ENCODE data around the gene P3H1.

P3H1 gene

DNA sequence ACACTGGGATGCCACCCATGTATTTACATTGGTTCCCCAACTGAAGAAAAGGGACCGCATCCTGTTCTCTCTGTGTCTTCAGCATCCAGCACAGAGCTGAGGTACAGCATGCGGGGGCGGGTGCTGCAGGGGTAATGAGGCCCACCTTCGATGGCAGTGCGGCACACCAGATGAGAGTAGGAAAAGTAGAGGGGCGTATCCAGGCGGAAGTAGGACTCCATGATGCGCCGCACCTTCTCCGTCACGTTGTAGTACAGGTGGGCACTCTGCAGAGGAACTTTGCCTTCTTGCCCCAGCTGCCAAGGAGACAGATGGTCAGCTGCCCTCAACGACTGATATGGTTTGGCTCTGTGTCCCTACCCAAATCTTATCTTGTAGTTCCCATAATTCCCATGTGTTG lies 16.8 kb downstream of the P3H1 start:
- no peak for DNase-seq (ENCODE audit: low read depth)
- H3K4me3 ChIP-seq (ENCODE audit: low read length): no peak overlapping the region
- TF ChIP-seq, protein P1, sequence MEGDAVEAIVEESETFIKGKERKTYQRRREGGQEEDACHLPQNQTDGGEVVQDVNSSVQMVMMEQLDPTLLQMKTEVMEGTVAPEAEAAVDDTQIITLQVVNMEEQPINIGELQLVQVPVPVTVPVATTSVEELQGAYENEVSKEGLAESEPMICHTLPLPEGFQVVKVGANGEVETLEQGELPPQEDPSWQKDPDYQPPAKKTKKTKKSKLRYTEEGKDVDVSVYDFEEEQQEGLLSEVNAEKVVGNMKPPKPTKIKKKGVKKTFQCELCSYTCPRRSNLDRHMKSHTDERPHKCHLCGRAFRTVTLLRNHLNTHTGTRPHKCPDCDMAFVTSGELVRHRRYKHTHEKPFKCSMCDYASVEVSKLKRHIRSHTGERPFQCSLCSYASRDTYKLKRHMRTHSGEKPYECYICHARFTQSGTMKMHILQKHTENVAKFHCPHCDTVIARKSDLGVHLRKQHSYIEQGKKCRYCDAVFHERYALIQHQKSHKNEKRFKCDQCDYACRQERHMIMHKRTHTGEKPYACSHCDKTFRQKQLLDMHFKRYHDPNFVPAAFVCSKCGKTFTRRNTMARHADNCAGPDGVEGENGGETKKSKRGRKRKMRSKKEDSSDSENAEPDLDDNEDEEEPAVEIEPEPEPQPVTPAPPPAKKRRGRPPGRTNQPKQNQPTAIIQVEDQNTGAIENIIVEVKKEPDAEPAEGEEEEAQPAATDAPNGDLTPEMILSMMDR (conservative IDR thresholded peaks at IDR 0.05; ENCODE audit: low read length): no peak

DNA sequence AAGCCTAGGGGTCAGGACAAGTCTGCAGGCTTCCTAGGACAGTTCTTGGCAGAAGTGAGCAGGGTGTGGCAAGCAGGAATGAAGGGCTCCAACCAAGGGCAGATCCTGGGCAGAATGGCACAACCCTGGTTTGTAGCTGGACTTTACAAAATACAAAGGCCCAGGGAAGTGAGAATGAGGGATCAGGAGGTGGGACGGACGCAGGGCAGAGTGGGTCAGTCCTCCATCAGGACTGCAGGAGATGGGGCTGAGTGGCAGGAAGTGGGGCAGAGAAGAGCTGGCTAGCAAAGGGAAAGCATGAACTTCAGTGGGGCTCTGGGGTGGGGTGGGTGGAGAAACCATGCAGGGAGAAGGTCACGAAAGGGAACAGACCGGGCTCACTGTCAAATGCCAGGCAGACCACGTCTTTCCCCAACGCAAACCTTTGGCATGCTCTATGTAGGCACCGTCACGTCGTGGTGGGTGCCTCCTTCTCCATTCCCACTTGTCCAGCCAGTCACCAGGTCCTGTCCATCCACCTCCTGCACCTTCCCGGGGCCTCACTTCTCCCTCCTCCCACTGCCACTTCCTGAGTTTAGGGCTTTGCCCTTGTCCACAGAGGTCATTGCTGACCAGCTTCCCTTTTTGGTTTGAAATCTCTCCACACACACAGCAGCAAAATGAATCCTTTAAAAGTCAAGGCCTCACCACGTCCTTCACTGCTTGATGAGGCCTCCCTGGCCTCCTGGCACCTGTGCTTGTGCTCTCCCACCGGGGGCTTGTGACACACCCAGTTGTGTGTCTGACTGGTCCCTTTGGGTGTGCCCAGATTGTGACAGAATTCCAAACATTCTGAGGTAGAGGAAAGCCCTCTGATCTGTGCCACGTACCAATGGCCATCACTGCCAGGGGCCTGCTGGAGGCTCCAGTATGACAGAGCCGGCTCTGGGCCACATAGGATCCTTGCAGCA lies 18.1 kb downstream of the P3H1 start:
- DNase-seq (ENCODE audit: low read depth): no peak
- TF ChIP-seq, protein P1 (conservative IDR thresholded peaks at IDR 0.05; ENCODE audit: low read length): no peak
- H3K4me3 ChIP-seq (ENCODE audit: low read length): no peak overlapping the region

DNA sequence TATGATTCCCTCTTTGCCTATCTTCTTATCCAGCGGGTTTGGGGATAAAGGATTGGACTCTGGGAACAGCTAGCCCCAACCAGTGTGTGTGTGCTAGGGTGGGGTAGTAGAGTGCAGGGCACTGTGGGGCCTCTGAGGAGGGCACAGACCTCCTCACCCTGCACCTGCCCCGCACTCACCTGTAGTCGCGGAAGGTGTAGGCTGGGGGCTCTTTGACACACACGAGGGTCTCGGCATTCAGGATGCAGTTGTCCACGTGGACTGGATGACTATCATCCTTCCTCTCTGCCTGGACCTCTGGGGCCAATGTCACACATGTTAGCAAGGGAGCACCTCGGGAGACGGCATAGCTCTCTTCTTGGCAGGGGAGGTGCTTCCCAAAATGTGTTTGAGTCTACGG lies 18.8 kb downstream of the P3H1 start:
- no peak for DNase-seq (ENCODE audit: low read depth)
- H3K4me3 ChIP-seq (ENCODE audit: low read length): no peak overlapping the region
- TF ChIP-seq, protein P1 (conservative IDR thresholded peaks at IDR 0.05; ENCODE audit: low read length): no peak

DNA sequence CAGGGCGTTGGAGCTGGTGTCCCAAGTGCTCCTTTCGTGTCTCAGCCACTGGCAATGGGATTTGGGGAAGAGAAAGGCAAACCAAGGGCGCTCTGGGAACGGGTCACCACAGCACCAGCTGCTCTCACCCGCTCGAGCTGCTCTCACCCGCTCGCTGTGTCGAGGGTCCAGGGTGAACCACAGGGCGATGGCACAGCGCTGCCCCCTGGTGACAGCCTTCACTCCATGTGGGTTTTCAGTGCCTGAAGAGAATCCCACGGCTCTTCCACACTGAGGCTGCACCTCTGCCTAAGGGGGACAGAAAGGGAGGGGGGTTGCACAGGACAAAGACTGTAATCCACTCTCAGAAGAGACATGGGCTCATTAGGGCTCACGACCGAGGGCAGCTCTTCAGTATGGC lies 19.7 kb downstream of the P3H1 start:
- H3K4me3 ChIP-seq (ENCODE audit: low read length): no peak overlapping the region
- TF ChIP-seq, protein P1 (conservative IDR thresholded peaks at IDR 0.05; ENCODE audit: low read length): peak; percentile 56
- DNase-seq (ENCODE audit: low read depth): no peak

DNA sequence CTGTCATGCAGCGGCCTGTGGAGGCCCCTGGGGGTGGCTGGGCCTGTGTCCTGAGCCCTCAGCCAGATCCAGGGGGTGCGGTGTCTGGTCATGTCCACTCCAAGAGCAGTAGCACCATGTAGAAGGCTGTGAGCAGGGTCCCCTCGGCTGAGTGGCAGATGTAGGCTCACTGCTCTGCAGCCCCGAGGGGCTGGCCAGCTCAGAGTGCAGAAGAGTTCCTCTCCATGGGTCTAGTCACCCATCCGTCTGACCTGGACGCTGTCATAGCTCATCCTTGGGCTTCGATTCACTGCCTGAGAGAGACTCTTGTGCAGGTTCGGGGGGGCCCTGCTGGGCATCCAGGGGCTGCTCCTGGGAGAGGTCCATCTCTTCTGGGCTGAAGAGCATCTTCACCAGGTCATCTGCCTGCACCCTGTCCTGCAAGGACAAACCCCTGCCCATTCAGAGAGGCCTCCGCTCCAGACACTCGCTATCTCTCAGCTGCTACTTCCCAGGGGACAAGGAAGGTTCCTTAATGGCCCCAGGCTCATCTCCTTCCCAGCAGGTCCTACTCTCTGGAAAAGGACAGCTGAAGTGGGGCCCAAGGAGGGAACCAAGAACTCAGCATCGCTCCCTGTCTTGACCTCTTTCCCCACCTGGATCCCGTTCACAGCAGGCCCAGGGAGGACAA lies 20.3 kb downstream of the P3H1 start:
- H3K4me3 ChIP-seq (ENCODE audit: low read length): no peak overlapping the region
- no peak for DNase-seq (ENCODE audit: low read depth)
- TF ChIP-seq, protein P1 (conservative IDR thresholded peaks at IDR 0.05; ENCODE audit: low read length): no peak

DNA sequence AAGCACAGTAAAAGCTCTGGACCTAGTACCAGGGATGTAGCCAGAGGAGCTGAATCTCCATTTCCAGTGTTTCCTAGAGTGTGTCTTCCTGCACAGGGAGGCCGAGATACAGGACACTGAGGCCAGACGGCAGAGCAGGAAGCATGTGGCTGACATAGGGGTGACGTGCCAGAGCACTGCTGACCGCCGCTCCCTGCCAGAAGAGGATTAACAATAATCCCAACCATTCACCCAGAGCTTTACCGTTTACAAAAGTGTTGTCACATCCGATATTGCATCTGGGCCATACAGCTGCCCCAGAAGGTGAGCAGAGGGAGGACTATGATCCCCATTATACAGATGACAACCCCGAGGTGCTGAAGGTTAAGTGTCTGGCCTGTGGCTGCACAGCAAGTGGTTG lies 21.0 kb downstream of the P3H1 start:
- DNase-seq (ENCODE audit: low read depth): no peak
- H3K4me3 ChIP-seq (ENCODE audit: low read length): no peak overlapping the region

More for the DNA sequence above, 21.0 kb downstream of the P3H1 start:
- TF ChIP-seq, protein P1 (conservative IDR thresholded peaks at IDR 0.05; ENCODE audit: low read length): no peak

Measured in AG10803 (cell line).